ENCODE results near the gene M1AP. TPM values are rescaled to one million over a fixed set of nuclear protein-coding genes. Genes with fewer than 3 reads are reported as not detected.

M1AP gene
- total RNA-seq, 4 donors from 2014 or later = 0.38 to 2.7 (median 0.52) TPM; not detected in 1

DNA sequence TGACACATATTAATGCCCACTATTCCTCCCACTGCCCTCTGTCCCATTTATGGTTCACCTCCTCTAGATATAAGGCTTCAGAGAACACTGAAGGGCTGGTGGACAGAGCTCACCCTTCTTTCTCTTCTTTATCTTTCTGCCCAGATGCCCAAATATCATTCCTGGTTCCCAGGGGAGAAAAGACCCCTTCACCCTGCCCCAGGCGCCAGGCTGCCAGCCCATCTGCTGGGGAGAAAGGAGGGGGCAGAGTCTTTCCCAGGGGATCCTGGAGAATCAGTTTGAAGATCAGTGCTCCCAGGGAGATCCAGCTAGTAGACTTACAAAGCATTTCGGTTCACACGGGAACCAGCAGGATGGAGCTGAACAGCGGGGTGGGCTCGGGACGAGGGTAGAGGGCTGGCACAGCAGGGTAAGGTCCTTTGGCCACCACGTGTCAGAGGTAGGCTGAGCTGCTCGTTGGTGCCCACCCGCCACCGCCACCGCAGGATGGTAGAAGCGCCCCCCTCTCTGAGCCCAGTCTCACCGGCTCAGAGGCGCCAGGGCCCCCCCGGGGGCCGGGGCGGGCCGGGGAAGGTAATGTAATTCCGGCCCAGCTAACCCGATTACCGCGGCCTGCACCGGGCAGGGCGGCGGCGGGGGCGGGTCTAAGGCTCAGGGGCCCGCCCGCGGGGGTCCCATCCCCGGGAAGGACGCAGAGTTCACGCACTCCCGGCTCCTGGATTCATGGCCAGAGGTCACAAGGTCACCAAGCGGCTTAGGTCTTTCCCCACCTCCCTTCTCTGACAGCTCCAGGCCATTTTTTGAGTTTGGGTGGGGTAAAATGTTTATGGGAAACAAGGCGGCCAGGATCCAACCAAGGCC lies 135.2 kb downstream of the M1AP start:
- intact Hi-C loops (cut with DNase I; ENCODE audit: low total_unique reads) = no loop called here
- no peak for TF ChIP-seq POLR2A (IDR thresholded peaks at IDR 0.05)
- TF ChIP-seq, protein P1, sequence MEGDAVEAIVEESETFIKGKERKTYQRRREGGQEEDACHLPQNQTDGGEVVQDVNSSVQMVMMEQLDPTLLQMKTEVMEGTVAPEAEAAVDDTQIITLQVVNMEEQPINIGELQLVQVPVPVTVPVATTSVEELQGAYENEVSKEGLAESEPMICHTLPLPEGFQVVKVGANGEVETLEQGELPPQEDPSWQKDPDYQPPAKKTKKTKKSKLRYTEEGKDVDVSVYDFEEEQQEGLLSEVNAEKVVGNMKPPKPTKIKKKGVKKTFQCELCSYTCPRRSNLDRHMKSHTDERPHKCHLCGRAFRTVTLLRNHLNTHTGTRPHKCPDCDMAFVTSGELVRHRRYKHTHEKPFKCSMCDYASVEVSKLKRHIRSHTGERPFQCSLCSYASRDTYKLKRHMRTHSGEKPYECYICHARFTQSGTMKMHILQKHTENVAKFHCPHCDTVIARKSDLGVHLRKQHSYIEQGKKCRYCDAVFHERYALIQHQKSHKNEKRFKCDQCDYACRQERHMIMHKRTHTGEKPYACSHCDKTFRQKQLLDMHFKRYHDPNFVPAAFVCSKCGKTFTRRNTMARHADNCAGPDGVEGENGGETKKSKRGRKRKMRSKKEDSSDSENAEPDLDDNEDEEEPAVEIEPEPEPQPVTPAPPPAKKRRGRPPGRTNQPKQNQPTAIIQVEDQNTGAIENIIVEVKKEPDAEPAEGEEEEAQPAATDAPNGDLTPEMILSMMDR (IDR thresholded peaks at IDR 0.05) = no peak
- WGBS, 2 donors = 10 to 14% methylated on average over 34 to 36 of the region's 36 CpGs
- no peak overlapping the region for H3K4me3 ChIP-seq (ENCODE audit: low read depth, poor library complexity, severe bottlenecking)
- no peak for DNase-seq (ENCODE audit: low spot score in 2 of 2)

DNA sequence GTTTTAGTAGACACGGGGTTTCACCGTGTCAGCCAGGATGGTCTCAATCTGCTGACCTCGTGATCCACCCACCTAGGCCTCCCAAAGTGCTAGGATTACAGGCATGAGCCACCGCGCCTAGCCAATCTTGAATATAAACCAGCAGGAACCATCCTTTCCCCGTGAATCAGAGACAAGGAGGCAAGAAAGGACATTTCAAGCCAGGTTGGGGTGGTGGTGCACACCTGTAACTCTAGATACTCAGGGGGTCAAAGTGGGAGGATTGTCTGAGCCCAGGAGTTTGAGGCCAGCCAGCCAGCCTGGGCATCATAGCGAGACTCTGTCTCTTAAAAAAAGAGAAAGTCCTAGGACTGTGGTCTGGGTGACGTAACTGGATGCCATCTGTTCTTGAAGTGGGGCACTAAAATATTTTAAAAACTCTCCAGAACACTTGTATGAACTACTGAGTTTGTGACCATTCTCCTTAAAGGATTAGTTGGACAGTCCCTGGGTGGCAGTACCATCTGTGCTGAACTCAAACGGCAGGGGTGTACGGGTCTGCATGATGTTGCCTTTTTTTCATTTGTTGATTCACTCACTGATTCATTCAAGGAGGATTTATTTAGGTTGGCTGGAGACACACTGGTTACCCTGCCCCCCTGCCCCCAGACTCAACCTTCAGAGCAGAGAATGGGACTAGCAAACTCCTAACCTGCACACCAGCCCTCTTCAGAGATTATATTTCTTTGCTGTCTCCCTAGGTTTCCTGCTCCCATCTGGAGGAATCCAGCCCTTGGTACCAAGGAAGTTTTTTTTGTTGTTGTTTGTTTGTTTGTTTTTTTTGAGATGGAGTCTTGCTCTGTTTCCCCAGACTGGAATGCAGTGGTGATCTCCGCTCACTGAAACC lies 136.8 kb downstream of the M1AP start:
- no peak overlapping the region for H3K4me3 ChIP-seq (ENCODE audit: low read depth, poor library complexity, severe bottlenecking)
- DNase-seq (ENCODE audit: low spot score in 2 of 2) = no peak
- TF ChIP-seq, protein P1 (IDR thresholded peaks at IDR 0.05) = no peak
- TF ChIP-seq POLR2A (IDR thresholded peaks at IDR 0.05) = no peak

DNA sequence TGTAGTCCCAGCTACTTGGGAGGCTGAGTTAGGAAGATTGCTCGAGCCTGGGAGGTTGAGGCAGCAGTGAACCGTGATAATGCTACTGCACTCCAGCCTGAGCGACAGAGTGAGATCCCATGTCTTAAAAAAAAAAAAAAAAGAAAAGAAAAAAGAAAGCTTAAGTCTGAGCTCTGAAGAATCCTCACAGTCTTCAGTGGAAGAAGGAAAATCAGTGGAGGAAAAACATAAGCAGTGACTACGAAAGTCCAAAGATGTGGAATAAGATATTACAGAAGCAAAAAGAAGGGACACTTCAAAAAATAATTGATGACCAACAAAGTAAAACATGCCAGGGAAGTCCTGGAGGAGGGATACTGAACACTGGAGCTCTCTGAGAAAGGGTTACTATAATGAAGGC lies 137.9 kb downstream of the M1AP start:
- WGBS, 2 donors = 92 to 96% methylated on average over 4 of the region's 4 CpGs
- no peak for TF ChIP-seq POLR2A (IDR thresholded peaks at IDR 0.05)
- TF ChIP-seq, protein P1 (IDR thresholded peaks at IDR 0.05) = no peak
- DNase-seq (ENCODE audit: low spot score in 2 of 2) = no peak
- no peak overlapping the region for H3K4me3 ChIP-seq (ENCODE audit: low read depth, poor library complexity, severe bottlenecking)
- intact Hi-C loops (cut with DNase I; ENCODE audit: low total_unique reads) = no loop called here

More for the DNA sequence above, 136.8 kb downstream of the M1AP start:
- intact Hi-C loops (cut with DNase I; ENCODE audit: low total_unique reads) = no loop called here
- WGBS, 2 donors = 41 to 47% methylated on average over 11 of the region's 11 CpGs

DNA sequence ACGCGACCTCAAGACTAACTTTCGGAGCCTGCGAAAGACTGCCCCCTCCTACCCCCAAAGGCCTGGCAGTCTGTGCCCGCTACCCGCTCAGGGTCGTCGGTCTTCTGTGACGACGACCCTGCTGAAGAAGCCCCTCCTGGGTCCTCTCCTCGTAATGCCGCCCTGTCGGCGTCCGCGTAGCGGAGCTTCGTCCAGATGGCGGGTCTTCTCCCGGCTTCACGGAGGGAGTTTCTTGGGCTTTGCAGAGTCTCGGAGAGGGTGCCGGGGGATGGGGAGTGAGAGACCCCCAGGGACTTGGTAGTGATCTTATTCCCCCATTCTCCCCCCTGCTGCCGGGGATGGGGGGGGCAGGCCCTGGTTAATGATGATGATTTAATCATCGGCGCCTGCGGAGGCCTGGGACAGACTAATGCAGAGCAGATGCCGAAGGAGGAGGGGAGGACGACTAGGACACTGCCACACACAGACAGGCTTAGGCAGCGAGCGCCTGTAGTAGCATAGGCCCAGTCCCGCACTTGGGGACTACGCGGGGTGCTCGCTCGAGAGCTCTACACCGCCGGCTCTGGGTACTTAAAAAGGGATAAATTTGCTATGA lies 140.1 kb downstream of the M1AP start:
- TF ChIP-seq POLR2A (IDR thresholded peaks at IDR 0.05) = no peak
- TF ChIP-seq, protein P1 (IDR thresholded peaks at IDR 0.05) = no peak
- WGBS, 2 donors = 7 to 12% methylated on average over 35 to 38 of the region's 38 CpGs
- DNase-seq (ENCODE audit: low spot score in 2 of 2) = no peak
- H3K4me3 ChIP-seq (ENCODE audit: low read depth, poor library complexity, severe bottlenecking) = peak overlapping the region; percentile 67
- intact Hi-C loops (cut with DNase I; ENCODE audit: low total_unique reads) = no loop called here

Other genes with a start within 250 kb of the M1AP start
- 1 to 10 TPM in 3 of 4 donors, under 1 TPM in 1; 0.34 to 2.4 (median 1.2) TPM for gene C2orf81, start 226.7 kb downstream of the M1AP start, total RNA-seq
- 10 to 100 TPM in 1 of 4 donors, 1 to 10 TPM in 3; 5.5 to 13.3 (median 8.0) TPM for gene WDR54, start 226.6 kb downstream of the M1AP start, total RNA-seq
- gene RTKN, start 206.4 kb downstream of the M1AP start, total RNA-seq = 10 to 100 TPM; 44.9 to 71.8 (median 48.3) TPM
- gene INO80B, start 193.2 kb downstream of the M1AP start, total RNA-seq = 10 to 100 TPM; 19.3 to 39.6 (median 31.8) TPM
- gene WBP1, start 189.9 kb downstream of the M1AP start, total RNA-seq = 10 to 100 TPM; 35.9 to 44.9 (median 38.1) TPM
- gene MOGS, start 182.9 kb downstream of the M1AP start, total RNA-seq = 10 to 100 TPM; 49.5 to 57.4 (median 52.5) TPM
- gene MRPL53, start 175.7 kb downstream of the M1AP start, total RNA-seq = 10 to 100 TPM; 24.9 to 70.0 (median 29.5) TPM
- 10 to 100 TPM; 11.7 to 16.1 (median 13.4) TPM for gene CCDC142, start 165.3 kb downstream of the M1AP start, total RNA-seq
- 10 to 100 TPM; 18.4 to 26.1 (median 21.9) TPM for gene TTC31, start 165.2 kb downstream of the M1AP start, total RNA-seq
- gene LBX2, start 148.7 kb downstream of the M1AP start, total RNA-seq = 1 to 10 TPM in 1 of 4 donors, under 1 TPM in 1, not detected in 2; 0.55 to 1.2 TPM
- gene PCGF1, start 140.6 kb downstream of the M1AP start, total RNA-seq = 10 to 100 TPM; 13.3 to 38.4 (median 24.1) TPM
- not detected for gene TLX2, start 133.9 kb downstream of the M1AP start, total RNA-seq
- 1 to 10 TPM; 1.9 to 8.0 (median 6.2) TPM for gene DQX1, start 122.1 kb downstream of the M1AP start, total RNA-seq
- 100 to 1,000 TPM in 3 of 4 donors, 10 to 100 TPM in 1; 94.0 to 116 (median 112) TPM for gene AUP1, start 118.6 kb downstream of the M1AP start, total RNA-seq
- gene HTRA2, start 118.4 kb downstream of the M1AP start, total RNA-seq = 10 to 100 TPM; 22.6 to 28.6 (median 25.2) TPM
- 1 to 10 TPM in 3 of 4 donors, under 1 TPM in 1; 0.17 to 2.5 (median 1.4) TPM for gene LOXL3, start 94.4 kb downstream of the M1AP start, total RNA-seq
- gene DOK1, start 93.6 kb downstream of the M1AP start, total RNA-seq = 1 to 10 TPM; 3.8 to 7.2 (median 4.7) TPM
- 1 to 10 TPM; 1.6 to 4.5 (median 3.4) TPM for gene SEMA4F, start 5.9 kb upstream of the M1AP start, total RNA-seq
- gene HK2, start 185.8 kb upstream of the M1AP start, total RNA-seq = 10 to 100 TPM; 22.4 to 27.3 (median 25.8) TPM

Measured in lower leg skin (tissue), 4 donors.